GM19328 (cell line): ENCODE measurements around the gene LMCD1.

ENCODE experiments used
- ATAC-seq: cut with Tn5 transposase; IDR thresholded peaks from one replicate; pipeline ENCODE4 v1.9.1; 2021; ENCODE audit warnings: mild to moderate bottlenecking, moderate library complexity; ENCODE audit not compliant: unreplicated experiment

Gene LMCD1

DNA sequence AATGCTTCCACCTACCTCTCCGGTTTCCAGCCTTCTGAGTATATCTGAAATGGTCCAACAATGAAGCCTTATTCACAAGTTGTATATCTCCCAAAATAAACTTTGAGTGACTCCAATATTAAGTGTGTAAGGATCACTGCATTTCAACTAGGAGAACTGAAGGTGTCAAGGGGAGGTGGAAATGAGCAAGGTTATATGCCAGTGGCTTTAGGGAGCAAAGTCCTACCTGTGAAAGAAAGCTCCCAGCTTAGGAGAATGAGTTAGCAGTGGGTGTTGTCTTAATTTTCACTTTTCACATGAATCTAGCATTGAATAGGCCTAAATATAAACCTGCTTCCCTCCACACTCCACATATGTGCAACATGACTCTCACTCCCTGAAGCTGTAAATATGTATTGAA is 29.0 kb downstream of the LMCD1 start:
- ATAC-seq, result no peak

GRCh38 chr3:8532251-8532871 is 30.7 kb downstream of the LMCD1 start:
- ATAC-seq, result no peak

GRCh38 chr3:8536096-8537056 is 34.8 kb downstream of the LMCD1 start:
- no peak for ATAC-seq

DNA sequence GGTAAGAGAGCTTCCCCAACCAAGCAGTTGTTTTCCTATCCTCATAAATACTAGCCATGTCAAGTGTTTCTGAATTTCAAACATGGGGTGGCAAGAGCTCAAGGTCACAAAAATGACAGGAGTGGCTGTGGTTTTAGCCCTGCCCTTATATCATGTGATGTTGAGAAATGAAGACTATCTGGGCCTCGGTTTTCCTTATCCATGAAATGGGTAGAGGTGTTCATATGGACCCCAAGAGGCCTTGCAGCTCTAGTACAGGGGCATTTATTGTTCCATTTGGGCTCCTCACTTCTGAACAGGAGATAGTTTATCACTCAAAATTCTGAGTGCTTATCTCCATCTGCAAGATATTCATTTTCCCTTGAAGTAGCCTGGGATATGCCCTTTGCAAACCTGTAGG is 35.8 kb downstream of the LMCD1 start:
- no peak for ATAC-seq

DNA sequence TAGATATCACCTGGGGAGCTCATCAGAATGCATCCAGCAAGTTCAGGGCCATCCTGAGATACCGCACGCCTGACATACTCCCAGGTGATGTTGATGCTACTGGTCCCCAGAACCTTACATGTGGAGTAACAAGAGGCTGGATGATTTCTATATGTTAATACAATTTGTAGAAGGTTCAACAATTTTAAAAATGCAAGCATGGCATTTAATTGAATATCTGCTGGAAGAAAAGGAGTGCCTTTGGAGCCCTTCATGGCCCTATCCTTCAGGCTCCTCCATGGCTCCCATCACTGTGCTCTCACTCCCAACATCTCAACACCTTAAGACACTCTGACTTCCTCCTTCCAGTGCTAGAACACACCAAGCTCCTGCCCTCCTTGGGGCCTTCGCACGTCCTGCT is 36.6 kb downstream of the LMCD1 start:
- no peak for ATAC-seq

GRCh38 chr3:8538913-8539312 is 37.3 kb downstream of the LMCD1 start:
- ATAC-seq, result no peak

- ATAC-seq, result no peak
Measured at GRCh38 chr3:8539419-8539818, 37.8 kb downstream of the LMCD1 start.

DNA sequence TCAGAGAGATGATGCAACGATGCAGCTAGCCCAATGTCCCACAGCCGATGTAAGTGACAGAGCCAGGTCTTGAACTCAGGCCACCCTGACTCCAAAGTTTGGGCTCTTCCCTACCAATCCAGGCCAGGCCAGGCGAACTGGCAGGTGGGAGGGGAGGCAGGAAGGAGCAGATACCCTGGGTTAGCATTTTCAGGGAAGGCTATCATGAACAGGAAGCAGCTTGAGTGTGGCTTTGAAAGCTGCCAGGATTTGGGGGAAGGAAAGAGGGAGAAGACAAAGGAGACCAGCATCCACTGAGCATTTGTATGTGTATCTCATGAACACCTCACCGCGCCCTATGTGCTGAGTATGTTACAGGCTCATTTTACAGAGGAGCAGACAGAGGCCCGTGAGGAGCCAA is 38.8 kb downstream of the LMCD1 start:
- no peak for ATAC-seq

GRCh38 chr3:8541486-8541885 is 39.9 kb downstream of the LMCD1 start:
- ATAC-seq, result no peak

DNA sequence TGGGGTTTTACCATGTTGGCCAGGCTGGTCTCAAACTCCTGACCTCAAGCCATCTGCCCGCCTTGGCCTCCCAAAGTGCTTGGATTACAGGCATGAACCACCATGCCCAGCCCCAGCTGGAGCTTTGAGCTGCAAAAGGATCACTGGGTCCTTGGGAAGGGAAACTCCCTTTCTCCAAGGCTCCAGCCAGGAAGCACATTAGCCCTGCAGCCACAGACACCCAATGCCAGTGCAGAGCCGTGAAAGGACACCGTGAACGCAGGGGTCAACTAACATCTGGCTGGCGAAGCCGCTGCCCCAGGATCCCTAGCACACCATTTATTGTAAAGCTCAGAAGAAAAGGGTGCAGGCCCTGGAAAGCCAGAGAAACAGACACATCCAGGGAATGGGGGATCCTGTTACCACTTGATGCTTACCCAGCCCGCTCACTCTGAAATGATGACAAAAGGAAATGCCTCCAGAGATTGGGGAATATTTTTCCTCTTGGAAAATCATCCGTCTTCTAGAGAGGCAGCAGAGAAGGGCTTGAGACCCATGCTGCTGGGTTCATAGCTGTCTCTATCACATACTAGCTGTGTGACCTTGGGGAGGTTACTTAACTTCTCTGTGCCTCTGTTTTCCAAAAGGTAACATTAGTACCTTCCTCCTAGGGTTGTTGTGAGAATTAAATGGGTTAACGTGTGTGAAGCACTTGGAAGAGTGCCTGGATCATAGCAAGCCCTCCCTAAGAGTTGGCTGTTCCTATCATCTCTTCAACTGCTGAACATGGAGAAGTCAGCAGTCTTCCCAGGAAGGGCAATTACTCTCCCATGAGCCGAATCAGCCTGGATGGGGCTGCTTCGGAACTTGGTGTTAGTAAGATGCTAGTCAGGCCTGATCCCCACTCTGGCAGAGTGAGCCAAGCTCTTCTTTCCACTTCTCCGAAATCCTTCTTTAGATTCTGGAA is 40.8 kb downstream of the LMCD1 start:
- ATAC-seq, result no peak

GRCh38 chr3:8546609-8547008 is 45.0 kb downstream of the LMCD1 start:
- ATAC-seq, result no peak

DNA sequence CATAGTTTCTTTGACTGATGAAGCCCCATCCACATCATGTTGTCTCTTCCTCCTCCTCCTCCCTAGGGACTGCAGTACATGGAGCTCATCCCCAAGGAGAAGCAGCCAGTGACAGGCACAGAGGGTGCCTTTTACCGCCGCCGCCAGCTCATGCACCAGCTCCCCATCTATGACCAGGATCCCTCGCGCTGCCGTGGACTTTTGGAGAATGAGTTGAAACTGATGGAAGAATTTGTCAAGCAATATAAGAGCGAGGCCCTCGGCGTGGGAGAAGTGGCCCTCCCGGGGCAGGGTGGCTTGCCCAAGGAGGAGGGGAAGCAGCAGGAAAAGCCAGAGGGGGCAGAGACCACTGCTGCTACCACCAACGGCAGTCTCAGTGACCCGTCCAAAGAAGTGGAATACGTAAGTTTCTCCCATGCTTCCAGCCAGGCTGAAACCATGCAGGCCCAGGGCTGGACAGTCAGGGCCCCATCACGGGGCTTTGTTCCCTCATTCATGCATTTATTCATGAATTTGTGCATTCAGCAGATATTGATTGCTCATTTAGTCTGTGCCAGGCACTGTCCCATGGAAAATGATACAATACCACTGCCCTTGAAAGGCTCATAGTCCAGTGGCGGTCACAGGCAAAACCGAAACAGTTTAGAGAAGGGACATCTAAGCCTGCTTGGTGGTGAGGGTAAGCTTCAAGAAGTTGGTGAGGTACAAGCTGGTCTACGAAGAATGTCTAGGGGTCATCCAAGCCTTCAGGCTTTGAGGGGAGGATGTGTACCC is 47.1 kb downstream of the LMCD1 start:
- no peak for ATAC-seq

GRCh38 chr3:8549354-8549753 is 47.7 kb downstream of the LMCD1 start:
- no peak for ATAC-seq

GRCh38 chr3:8550611-8551010 is 49.0 kb downstream of the LMCD1 start:
- no peak for ATAC-seq

GRCh38 chr3:8552223-8552762 is 50.7 kb downstream of the LMCD1 start:
- ATAC-seq, result no peak

- no peak for ATAC-seq
Measured at GRCh38 chr3:8553405-8553804, 51.8 kb downstream of the LMCD1 start.

- no peak for ATAC-seq
Measured at GRCh38 chr3:8554696-8555095, 53.1 kb downstream of the LMCD1 start.

DNA sequence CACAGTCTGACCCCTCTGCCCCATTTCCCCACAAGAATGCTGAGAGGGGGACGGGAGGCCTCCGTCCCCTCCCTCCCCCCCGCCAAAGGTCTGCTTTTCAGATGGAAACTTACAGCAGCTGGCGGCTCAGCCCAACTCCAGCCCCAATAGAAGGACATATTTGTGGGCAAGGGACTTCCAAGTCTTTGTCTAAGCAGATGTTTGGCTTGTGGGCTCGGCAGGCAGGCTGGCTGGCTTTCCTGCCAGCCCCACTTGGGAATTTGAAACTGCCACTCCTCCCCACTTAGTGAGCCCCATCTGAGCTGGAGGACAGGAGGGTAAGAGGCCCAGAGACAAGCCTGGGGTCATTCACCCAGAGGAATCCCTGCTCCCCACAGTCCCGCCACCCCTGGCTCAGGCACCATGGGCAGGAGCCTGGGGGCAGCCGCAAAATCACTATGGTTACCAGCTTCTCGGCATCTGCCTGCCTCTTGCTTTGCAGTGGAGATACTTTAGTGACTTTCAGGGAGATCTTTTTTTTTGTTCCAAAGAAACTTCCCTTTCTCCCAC is 53.6 kb downstream of the LMCD1 start:
- no peak for ATAC-seq

GRCh38 chr3:8555725-8556472 is 54.3 kb downstream of the LMCD1 start:
- no peak for ATAC-seq
